Esophagus squamous epithelium (tissue), 4 donors: ENCODE results near the gene USP51.

Experiments used
- CTCF ChIP-seq, 6 experiments: fragments of 450-650 bp in 4 of 6; fragments of 200-600 bp in 2 of 6; sonication (generic) in 2 of 6; IDR thresholded peaks; one replicate each; pipeline ENCODE4 v1.5.1; 2016 to 2019; ENCODE audit warnings: antibody characterized with exemption in 6 of 6, mild to moderate bottlenecking in 4 of 6, moderate library complexity in 4 of 6
- POLR2A ChIP-seq, 4 donors: fragments of 450-650 bp; IDR thresholded peaks; one replicate each; pipeline ENCODE4 v1.6.1; 2017; ENCODE audit warnings: antibody characterized with exemption in 4 of 4, mild to moderate bottlenecking in 4 of 4, moderate library complexity in 3 of 4

DNA sequence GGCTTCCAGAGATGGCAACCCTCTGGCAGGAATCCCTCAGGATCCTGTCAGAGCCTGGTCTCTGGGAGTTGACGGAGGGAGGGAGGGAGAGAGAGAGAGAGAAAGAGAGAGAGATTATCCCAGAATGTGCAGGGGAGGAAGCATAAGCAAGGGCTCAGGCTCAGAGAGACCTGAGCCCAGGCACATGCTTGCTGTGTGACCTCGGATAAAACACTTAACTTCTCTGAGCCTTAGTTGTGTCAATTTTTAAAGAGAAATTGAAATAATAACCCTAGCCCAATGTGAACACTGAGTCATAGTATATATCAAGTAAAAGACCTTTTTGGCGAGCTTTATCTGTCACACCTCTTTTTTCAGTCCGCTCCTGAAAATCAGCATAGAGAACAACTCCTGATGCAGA is 473 bp upstream of the USP51 start:
- TF ChIP-seq CTCF (IDR thresholded peaks at IDR 0.05) (no peak), POLR2A (IDR thresholded peaks at IDR 0.05) (no peak)
